ENCODE results near the gene ETNK2. TPM values are rescaled to one million over a fixed set of nuclear protein-coding genes. Genes with fewer than 3 reads are reported as not detected.

The ETNK2 gene
- total RNA-seq, 1 donor from 2014 or later = 4.5 TPM

DNA sequence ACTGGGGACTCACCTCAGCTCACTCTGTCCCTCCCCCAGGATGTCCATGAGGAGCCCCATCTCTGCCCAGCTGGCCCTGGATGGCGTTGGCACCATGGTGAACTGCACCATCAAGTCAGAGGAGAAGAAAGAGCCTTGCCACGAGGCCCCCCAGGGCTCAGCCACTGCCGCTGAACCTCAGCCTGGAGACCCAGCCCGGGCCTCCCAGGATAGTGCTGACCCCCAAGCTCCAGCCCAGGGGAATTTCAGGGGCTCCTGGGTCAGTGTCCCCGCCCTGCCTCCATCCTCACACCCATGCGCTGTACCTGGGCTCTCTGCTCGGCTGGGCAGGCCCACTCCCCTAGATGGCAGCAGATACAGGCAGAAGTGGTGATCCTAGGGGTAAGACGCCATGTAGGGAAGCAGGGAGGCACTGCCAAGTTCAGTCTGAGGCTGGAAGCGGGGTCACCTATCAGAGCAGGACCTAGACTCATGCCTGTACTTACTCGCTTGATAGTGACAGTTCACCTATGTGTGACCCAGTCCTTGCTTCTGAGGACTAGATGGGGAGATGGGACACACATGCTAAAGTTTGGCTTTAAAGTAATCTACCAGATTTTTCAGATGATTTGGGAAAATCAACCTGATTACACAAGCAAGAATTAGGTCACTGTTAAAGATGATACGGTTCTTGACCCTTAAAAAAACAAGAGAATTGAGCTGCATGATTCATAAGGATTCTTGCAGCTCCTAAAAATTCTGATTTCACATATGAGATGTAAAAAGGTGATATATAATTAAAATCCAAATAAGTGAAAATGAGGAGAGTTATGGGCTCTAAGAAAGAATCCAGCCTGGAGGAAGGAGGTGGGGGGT is 38.7 kb downstream of the ETNK2 start:
- H3K9me3 ChIP-seq = no peaks in the 10 kb centered on the region
- H3K4me3 ChIP-seq = no peak overlapping the region
- peaks cover 45% of the 10 kb centered on the region for H3K4me1 ChIP-seq
- TF ChIP-seq, protein P1, sequence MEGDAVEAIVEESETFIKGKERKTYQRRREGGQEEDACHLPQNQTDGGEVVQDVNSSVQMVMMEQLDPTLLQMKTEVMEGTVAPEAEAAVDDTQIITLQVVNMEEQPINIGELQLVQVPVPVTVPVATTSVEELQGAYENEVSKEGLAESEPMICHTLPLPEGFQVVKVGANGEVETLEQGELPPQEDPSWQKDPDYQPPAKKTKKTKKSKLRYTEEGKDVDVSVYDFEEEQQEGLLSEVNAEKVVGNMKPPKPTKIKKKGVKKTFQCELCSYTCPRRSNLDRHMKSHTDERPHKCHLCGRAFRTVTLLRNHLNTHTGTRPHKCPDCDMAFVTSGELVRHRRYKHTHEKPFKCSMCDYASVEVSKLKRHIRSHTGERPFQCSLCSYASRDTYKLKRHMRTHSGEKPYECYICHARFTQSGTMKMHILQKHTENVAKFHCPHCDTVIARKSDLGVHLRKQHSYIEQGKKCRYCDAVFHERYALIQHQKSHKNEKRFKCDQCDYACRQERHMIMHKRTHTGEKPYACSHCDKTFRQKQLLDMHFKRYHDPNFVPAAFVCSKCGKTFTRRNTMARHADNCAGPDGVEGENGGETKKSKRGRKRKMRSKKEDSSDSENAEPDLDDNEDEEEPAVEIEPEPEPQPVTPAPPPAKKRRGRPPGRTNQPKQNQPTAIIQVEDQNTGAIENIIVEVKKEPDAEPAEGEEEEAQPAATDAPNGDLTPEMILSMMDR (IDR thresholded peaks at IDR 0.05) = no peak
- DNase-seq (no peak), ATAC-seq (no peak)
- no peak overlapping the region for H3K27ac ChIP-seq
- H3K36me3 ChIP-seq = peaks cover 30% of the 10 kb centered on the region
- no peaks in the 10 kb centered on the region for H3K27me3 ChIP-seq (ENCODE audit: low read depth)
- intact Hi-C loops (cut with DNase I) = no loop called here

DNA sequence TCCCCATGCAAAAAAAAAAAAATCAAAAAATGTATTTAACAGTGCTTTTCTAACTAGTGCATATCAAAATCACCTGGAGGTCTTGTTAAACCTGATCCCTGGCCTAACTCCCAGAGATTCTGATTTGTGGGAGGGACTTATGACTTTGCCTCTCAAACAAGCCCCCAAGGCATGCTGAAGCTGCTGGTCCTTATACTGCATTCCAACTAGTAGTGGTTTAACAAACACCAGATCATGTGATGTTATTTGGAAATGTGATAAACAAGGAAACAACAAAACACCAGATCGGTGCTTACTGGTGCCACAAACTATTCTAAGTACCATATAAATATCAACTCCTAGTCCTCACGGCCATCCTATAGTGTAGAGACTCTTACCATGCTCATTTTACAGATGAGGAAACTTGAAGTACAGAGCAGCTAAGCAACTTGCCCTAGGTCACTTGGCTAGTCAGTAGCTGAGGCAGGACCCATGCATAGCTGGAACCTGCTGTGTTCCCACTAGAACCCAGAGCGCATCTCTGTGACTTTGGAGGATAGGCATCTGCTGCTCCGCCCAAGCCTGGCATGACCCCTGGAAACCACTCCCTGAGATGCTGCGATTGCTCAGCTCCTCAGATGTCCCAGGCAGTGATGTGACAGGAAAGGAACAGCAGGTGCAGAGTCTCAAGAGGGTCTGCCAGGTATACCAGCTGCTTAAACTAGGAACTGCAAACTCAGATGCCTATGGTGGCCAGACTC is 40.8 kb downstream of the ETNK2 start:
- ATAC-seq (no peak), DNase-seq (no peak)
- Histone ChIP-seq H3K9me3 (no peaks in the 10 kb centered on the region), H3K27me3 (ENCODE audit: low read depth) (no peaks in the 10 kb centered on the region), H3K36me3 (peaks cover 10% of the 10 kb centered on the region), H3K4me1 (peaks cover 51% of the 10 kb centered on the region), H3K4me3 (no peak overlapping the region), H3K27ac (no peak overlapping the region)
- TF ChIP-seq, protein P1 (IDR thresholded peaks at IDR 0.05) = no peak
- intact Hi-C loops (cut with DNase I) = no loop called here

DNA sequence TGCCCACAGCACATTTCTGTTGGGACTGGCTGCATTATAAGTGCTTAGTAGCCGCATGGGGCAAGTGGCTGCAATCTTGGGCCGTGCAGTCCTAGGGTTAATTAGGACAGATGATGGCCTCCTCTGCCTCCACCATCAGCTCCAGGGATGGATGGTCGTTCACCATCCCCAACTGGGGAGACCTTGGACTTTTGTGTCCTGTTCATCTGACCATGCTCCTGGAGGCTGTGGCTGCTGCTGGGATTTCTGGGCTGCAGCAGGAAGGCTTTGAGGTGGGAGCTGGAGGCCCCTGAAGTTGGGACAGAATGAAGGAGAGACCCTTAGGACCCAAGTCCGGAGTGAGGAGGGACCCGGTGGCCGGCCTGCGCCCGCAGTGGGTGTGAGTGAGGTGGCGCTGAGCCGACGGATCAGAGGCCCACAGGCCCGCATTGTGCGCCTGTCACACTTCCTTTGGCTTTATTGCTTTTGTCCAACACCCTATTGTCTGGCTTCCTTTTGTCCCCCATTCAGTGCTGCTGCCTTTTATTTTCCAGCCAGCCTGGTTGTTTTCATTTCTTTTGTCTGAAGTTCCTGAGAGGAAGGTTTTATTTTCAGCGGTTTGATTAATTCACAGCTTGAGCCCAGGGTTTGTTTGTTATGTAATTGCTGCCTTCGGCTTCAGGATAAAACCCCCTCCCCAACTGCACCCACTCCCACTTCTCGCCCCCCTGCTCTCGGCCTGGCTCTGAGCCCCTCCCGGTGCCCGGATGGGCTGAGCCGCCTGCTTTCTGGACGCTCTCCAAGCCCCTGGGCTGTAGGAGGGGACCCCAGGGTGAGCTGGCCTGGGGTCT is 43.3 kb downstream of the ETNK2 start:
- no peak for DNase-seq
- TF ChIP-seq, protein P1 (IDR thresholded peaks at IDR 0.05) = no peak
- Histone ChIP-seq H3K27me3 (ENCODE audit: low read depth) (no peaks in the 10 kb centered on the region), H3K4me3 (no peak overlapping the region), H3K9me3 (no peaks in the 10 kb centered on the region), H3K36me3 (no peaks in the 10 kb centered on the region), H3K4me1 (peaks cover 73% of the 10 kb centered on the region), H3K27ac (peak overlapping the region; percentile 37)
- intact Hi-C loops (cut with DNase I) = no loop called here
- no peak for ATAC-seq

DNA sequence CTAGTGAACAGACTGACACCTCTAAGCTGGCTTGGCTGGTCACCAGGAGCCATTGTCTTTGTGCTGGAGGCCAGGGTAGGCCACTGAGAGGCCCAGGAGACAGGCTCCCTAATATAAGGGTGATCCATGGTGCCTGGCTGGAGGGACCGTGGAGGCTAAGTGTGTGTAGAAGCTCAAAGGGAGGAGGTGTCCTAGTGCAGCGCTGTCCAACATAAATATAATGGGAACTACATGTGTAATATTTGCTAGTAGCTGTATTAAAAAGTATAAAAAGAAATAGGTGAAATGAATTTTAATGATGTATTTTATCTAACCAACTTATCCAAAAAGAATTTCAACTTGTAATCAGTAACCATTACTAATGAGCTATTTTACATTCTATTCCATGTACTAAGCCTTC is 44.0 kb downstream of the ETNK2 start:
- peak overlapping the region; percentile 37 for H3K27ac ChIP-seq
- no peaks in the 10 kb centered on the region for H3K9me3 ChIP-seq
- no peaks in the 10 kb centered on the region for H3K36me3 ChIP-seq
- TF ChIP-seq, protein P1 (IDR thresholded peaks at IDR 0.05) = no peak
- H3K27me3 ChIP-seq (ENCODE audit: low read depth) = no peaks in the 10 kb centered on the region
- peaks cover 75% of the 10 kb centered on the region for H3K4me1 ChIP-seq
- ATAC-seq (no peak), DNase-seq (no peak)
- H3K4me3 ChIP-seq = no peak overlapping the region
- intact Hi-C loops (cut with DNase I) = no loop called here

DNA sequence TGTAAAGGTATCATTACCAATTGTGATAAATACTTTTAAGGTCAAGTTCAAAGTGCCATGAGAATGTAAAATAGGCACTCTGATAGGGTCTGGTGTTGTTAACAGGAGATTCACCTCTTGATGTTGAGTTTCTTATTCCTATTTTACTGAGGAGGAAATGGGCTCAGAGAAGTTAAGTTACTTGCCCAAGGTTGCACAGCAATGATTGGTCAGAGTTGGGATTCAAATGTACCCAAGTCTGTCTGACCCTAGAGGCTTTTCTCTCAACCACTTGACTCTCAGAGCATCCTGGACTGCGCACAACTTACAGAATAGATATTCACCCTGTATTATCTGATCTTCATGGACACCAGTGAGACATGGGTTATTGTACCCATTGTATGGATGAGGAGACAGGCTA is 45.0 kb downstream of the ETNK2 start:
- TF ChIP-seq, protein P1 (IDR thresholded peaks at IDR 0.05) = no peak
- H3K9me3 ChIP-seq = no peaks in the 10 kb centered on the region
- no peak for DNase-seq
- no peaks in the 10 kb centered on the region for H3K36me3 ChIP-seq
- ATAC-seq = no peak
- H3K4me3 ChIP-seq = no peak overlapping the region
- peak overlapping the region; percentile 28 for H3K27ac ChIP-seq
- intact Hi-C loops (cut with DNase I) = no loop called here
- no peaks in the 10 kb centered on the region for H3K27me3 ChIP-seq (ENCODE audit: low read depth)
- H3K4me1 ChIP-seq = peaks cover 82% of the 10 kb centered on the region

Measured in lower lobe of right lung (tissue), 2 donors.